Endothelial cell of umbilical vein (primary cell): ENCODE data around the gene RPLP2. TPM values are rescaled to one million over a fixed set of nuclear protein-coding genes. Genes with fewer than 3 reads are reported as not detected.

ENCODE experiments used
- BruUV-seq: library from RNA; stranded (reverse); fragments of 400-500 nt; replicated peaks from 2 replicates; lab custom pipeline; 2021; lab: Mats Ljungman, UMichigan
- CTCF ChIA-PET: fragments of 300-600, 350-600 bp; sonication (Branson Sonifier 250); formaldehyde crosslinking; loops from one replicate; lab custom pipeline; 2021; ENCODE audit warnings: antibody characterized with exemption, inconsistent platforms; lab: Charles Lee
- POLR2A ChIA-PET: fragments of 300-600, 350-600 bp; sonication (Branson Sonifier 250); formaldehyde crosslinking; loops from one replicate; lab custom pipeline; 2021; ENCODE audit warnings: antibody characterized with exemption, inconsistent platforms; lab: Charles Lee
- DNase-seq: peaks from one replicate; pipeline ENCODE4 v3.0.0-alpha.2; 2011; ENCODE audit warnings: low read depth, low spot score
- FAIRE-seq: peaks from 2 replicates; lab custom pipeline; 2011; peaks lifted over from hg19 to GRCh38; lab: Jason Lieb, UNC
- H2AFZ ChIP-seq: 2 replicates; pipeline ENCODE4 v1.6.0; 2012; ENCODE audit warnings: low read depth, low read length, control low read depth, inconsistent platforms
- H3K27ac ChIP-seq: 2 replicates; pipeline ENCODE4 v1.5.1; 2011; ENCODE audit warnings: low read depth, mild to moderate bottlenecking, control low read depth, low read length, moderate library complexity; ENCODE audit not compliant: insufficient read depth
- H3K27me3 ChIP-seq, 2 experiments: 2 replicates each; pipeline versions ENCODE4 v1.6.0 to v1.6.1; 2011; ENCODE audit warnings: low read length in 2 of 2, mixed read lengths in 1 of 2; ENCODE audit not compliant: control insufficient read depth in 2 of 2, insufficient read depth in 2 of 2
- H3K36me3 ChIP-seq, 2 experiments: 2 replicates in 1 of 2; 3 replicates in 1 of 2; pipeline ENCODE4 v1.5.1; 2011; ENCODE audit warnings: low read length in 2 of 2, mild to moderate bottlenecking in 1 of 2, moderate library complexity in 1 of 2; ENCODE audit not compliant: control insufficient read depth in 2 of 2, insufficient read depth in 2 of 2; ENCODE audit errors: extremely low read depth in 1 of 2
- H3K4me1 ChIP-seq: 3 replicates; pipeline ENCODE4 v1.5.1; 2011; ENCODE audit warnings: mild to moderate bottlenecking, low read length; ENCODE audit not compliant: control insufficient read depth, insufficient read depth; ENCODE audit errors: extremely low read depth
- H3K4me2 ChIP-seq: 2 replicates; pipeline ENCODE4 v1.6.1; 2011; ENCODE audit warnings: low read length, control low read depth, mixed read lengths; ENCODE audit not compliant: insufficient read depth
- H3K4me3 ChIP-seq, 3 experiments: fragments of 200-600 bp in 1 of 3; sonication (generic), shearing (Covaris generic) in 1 of 3; replicated peaks in 1 of 3; 2 replicates each; pipeline ENCODE4 v1.5.1; 2011 to 2016; ENCODE audit warnings: control low read depth in 3 of 3, low read length in 3 of 3, mild to moderate bottlenecking in 2 of 3, inconsistent platforms in 1 of 3, low read depth in 1 of 3, moderate library complexity in 1 of 3; ENCODE audit not compliant: insufficient read depth in 1 of 3
- H3K79me2 ChIP-seq: 2 replicates; pipeline ENCODE4 v1.6.0; 2012; ENCODE audit warnings: low read length, inconsistent platforms; ENCODE audit not compliant: control insufficient read depth, insufficient read depth
- H3K9ac ChIP-seq: replicated peaks from 2 replicates; pipeline ENCODE3; 2011; ENCODE audit warnings: low read length, control low read depth; ENCODE audit not compliant: insufficient read depth; ENCODE audit errors: extremely low read depth
- H3K9me1 ChIP-seq: replicated peaks from 3 replicates; pipeline ENCODE4 v1.6.0; 2011; ENCODE audit warnings: mild to moderate bottlenecking, low read length; ENCODE audit not compliant: control insufficient read depth, insufficient read depth; ENCODE audit errors: extremely low read depth
- H3K9me3 ChIP-seq: replicated peaks from 2 replicates; pipeline ENCODE4 v1.5.1; 2012; ENCODE audit warnings: low read length, inconsistent platforms; ENCODE audit not compliant: control insufficient read depth, insufficient read depth
- H4K20me1 ChIP-seq: replicated peaks from 2 replicates; pipeline ENCODE3; 2011; ENCODE audit warnings: mild to moderate bottlenecking, low read length; ENCODE audit not compliant: control insufficient read depth, insufficient read depth; ENCODE audit errors: extremely low read depth
- EZH2 ChIP-seq: IDR thresholded peaks from 2 replicates; pipeline ENCODE4 v1.6.1; 2012; ENCODE audit warnings: borderline replicate concordance, low read depth, mild to moderate bottlenecking, moderate library complexity, low read length, inconsistent platforms; ENCODE audit not compliant: severe bottlenecking
- FOS ChIP-seq: IDR thresholded peaks from 2 replicates; pipeline ENCODE4 v1.6.1; 2011; ENCODE audit warnings: mild to moderate bottlenecking, low read length, moderate library complexity, borderline replicate concordance; ENCODE audit not compliant: insufficient read depth
- GATA2 ChIP-seq: IDR thresholded peaks from 2 replicates; pipeline ENCODE4 v1.7.0; 2011; ENCODE audit warnings: low read depth, mild to moderate bottlenecking, moderate library complexity, mixed read lengths, low read length; ENCODE audit not compliant: insufficient read length, insufficient read depth
- JUN ChIP-seq: IDR thresholded peaks from 2 replicates; pipeline ENCODE4 v1.6.1; 2011; ENCODE audit warnings: borderline replicate concordance, low read depth; ENCODE audit not compliant: insufficient read length, insufficient read depth
- MYC ChIP-seq: IDR thresholded peaks from one replicate; pipeline ENCODE4 v1.6.1; 2011; ENCODE audit warnings: mild to moderate bottlenecking, low read depth, low read length
- POLR2A ChIP-seq: IDR thresholded peaks from 2 replicates; pipeline ENCODE4 v1.6.1; 2012; ENCODE audit warnings: low read depth, mild to moderate bottlenecking, control low read depth, low read length
- POLR2AphosphoS5 ChIP-seq: IDR thresholded peaks from 2 replicates; pipeline ENCODE4 v1.6.1; 2012; ENCODE audit warnings: low read depth, mild to moderate bottlenecking, control low read depth, low read length, moderate library complexity; ENCODE audit not compliant: insufficient read depth
- dilution Hi-C: fragments of 300-500 bp; cut with MboI; formaldehyde crosslinking; loops from one replicate; pipeline ENCODE4 v1.15.0; 2019; ENCODE audit warnings: low sequenced_read_pairs; ENCODE audit not compliant: extremely low pct_ligation_motif_present
- intact Hi-C: fragments of 100-400 bp; cut with micrococcal nuclease; formaldehyde crosslinking; loops from one replicate; pipeline ENCODE4 v1.10.0; 2022
- polyA plus RNA-seq, 4 experiments: library from polyadenylated mRNA; depleted of rRNA in 3 of 4; stranded (reverse) in 3 of 4; unstranded in 1 of 4; fragments of >200 nt; gene quantifications; 2 replicates each; pipeline versions ENCODE4 v1.2.1 to v1.2.3, GENCODE V29; 2011 to 2012; ENCODE audit warnings: missing spikeins in 1 of 4
- total RNA-seq: library from RNA; stranded (reverse); gene quantifications from 2 replicates; pipeline ENCODE4 v1.2.3, GENCODE V29; 2021
- TF ChIP-seq, protein P1 (sequence below): IDR thresholded peaks from 2 replicates; pipeline ENCODE4 v1.6.1; 2011; ENCODE audit not compliant: insufficient read depth, insufficient read length
- TF ChIP-seq, protein P2 (sequence below), 2 donors: IDR thresholded peaks; 1 replicate in 1 of 2; 2 replicates in 1 of 2; pipeline ENCODE4 v1.5.1; 2011; ENCODE audit warnings: low read length in 2 of 2, mild to moderate bottlenecking in 2 of 2, moderate library complexity in 2 of 2, control low read depth in 1 of 2, inconsistent platforms in 1 of 2, low read depth in 1 of 2; ENCODE audit not compliant: insufficient read depth in 1 of 2; ENCODE audit errors: extremely low read depth in 1 of 2

RPLP2 gene
- total and polyA plus RNA-seq, 2 donors (not counting 3 experiments of a cell fraction or from before 2014, with no cell fraction given) = 1,579 to 1,739 TPM

DNA sequence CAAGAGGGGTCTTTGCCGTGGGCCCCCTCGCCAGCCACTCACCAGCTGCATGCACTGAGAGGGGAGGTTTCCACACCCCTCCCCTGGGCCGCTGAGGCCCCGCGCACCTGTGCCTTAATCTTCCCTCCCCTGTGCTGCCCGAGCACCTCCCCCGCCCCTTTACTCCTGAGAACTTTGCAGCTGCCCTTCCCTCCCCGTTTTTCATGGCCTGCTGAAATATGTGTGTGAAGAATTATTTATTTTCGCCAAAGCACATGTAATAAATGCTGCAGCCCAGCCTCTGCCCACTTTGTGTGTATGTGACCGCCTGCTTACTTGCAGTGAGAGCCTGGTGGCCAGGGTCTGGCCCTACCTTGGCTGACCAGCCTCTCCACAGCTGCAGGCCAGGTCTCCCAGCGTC lies 15.2 kb downstream of the RPLP2 start:
- dilution Hi-C loops (no loop called here), intact Hi-C loops (no loop called here)
- Histone ChIP-seq H3K9me1 (no peaks in the 10 kb centered on the region), H3K27ac (no peak overlapping the region), H2AFZ (no peak overlapping the region), H4K20me1 (no peaks in the 10 kb centered on the region), H3K36me3 (peaks cover 4 to 17% of the 10 kb centered on the region in 2 experiments), H3K79me2 (peaks cover 18% of the 10 kb centered on the region), H3K4me1 (peaks cover 43% of the 10 kb centered on the region), H3K27me3 (no peaks in the 10 kb centered on the region), H3K4me2 (no peak overlapping the region), H3K4me3 (no peak overlapping the region), H3K9ac (no peak overlapping the region), H3K9me3 (no peaks in the 10 kb centered on the region)
- no TSS peak for BruUV-seq
- POLR2A ChIA-PET = no interaction called here
- no peak for FAIRE-seq
- CTCF ChIA-PET = no interaction called here
- TF ChIP-seq EZH2 = no peak
- TF ChIP-seq, protein P1, sequence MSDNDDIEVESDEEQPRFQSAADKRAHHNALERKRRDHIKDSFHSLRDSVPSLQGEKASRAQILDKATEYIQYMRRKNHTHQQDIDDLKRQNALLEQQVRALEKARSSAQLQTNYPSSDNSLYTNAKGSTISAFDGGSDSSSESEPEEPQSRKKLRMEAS = no peak
- no peak for TF ChIP-seq POLR2AphosphoS5
- TF ChIP-seq JUN = no peak
- TF ChIP-seq FOS = no peak
- no peak for TF ChIP-seq GATA2
- no peak for TF ChIP-seq MYC
- TF ChIP-seq, protein P2, sequence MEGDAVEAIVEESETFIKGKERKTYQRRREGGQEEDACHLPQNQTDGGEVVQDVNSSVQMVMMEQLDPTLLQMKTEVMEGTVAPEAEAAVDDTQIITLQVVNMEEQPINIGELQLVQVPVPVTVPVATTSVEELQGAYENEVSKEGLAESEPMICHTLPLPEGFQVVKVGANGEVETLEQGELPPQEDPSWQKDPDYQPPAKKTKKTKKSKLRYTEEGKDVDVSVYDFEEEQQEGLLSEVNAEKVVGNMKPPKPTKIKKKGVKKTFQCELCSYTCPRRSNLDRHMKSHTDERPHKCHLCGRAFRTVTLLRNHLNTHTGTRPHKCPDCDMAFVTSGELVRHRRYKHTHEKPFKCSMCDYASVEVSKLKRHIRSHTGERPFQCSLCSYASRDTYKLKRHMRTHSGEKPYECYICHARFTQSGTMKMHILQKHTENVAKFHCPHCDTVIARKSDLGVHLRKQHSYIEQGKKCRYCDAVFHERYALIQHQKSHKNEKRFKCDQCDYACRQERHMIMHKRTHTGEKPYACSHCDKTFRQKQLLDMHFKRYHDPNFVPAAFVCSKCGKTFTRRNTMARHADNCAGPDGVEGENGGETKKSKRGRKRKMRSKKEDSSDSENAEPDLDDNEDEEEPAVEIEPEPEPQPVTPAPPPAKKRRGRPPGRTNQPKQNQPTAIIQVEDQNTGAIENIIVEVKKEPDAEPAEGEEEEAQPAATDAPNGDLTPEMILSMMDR (IDR thresholded peaks at IDR 0.05; ENCODE audit: extremely low read depth in 1 of 2, insufficient read depth in 1 of 2, low read depth in 1 of 2, low read length in 2 of 2) = no peak
- TF ChIP-seq POLR2A = no peak
- DNase-seq = no peak
